NCI-H2171 treated with DMSO at 0.1 percent for 48 hours (cell line): ENCODE measurements around the gene SMYD1.

Experiments used
- DNase-seq: peaks from one replicate; lab custom pipeline; 2025; lab: John Stamatoyannopoulos, UW

Gene SMYD1

DNA sequence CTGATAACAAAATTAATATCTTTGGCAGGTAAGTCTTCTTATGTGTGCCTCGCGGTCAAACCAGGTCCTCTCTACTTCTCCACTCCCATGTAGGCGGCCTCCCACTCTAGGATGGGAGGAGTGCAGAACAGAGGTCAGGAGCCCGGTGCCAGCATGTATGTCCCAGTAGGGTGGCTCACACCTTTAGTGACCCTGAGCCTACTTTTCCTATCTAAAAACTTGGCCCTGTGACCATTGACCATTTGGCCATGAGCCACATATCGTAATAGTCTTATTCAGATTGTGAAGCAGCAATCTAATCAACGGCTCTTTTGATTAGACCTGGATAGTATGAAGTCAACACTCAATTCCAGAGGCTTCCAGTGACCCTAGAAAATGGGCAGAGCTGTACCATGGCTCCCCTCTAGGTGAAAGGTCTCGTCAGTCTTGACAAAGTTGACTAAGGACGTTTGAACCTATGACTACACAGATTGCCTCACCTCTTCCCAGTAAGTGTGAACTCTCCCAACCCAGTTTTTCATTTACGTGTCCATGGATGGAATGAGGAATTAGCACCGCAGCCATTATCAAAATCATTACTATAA is 77.4 kb downstream of the SMYD1 start:
- no peak for DNase-seq

DNA sequence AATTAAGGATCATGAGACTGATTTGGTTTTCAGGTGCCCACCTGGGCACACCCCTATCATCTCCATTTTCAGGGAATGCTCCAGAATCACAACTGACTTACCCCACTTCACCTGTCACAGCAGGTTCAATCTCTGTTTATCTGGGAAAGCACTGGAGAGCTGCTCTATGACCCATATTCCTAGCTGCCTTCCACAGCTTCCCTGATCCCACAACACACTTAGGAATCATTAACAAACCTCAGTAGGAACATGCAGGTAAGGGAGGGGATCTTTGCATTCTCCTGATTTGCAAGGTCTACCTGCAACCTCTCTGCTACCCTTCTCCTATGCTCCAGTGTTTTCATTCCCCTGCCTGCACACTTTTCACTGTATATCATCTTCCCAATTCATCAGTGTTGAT is 79.0 kb downstream of the SMYD1 start:
- no peak for DNase-seq

DNA sequence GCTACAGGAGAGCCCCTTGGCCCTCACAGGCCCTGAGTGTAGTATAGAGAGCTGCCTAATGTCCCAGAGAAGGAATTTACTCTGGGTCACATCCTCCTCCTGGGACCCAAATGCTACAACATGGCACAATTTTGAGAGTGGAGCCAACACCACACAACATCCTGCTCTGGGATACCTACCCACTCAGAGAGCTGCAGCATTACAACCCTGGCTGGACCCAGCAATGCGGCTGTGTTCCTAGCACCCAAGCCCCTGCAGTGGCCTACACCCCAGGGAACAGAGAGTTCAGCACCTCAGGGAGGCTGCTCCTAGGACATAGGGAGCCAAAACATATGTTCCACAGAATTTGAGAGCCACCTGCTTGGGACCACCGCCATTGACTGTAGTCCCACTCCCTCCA is 79.5 kb downstream of the SMYD1 start:
- no peak for DNase-seq

DNA sequence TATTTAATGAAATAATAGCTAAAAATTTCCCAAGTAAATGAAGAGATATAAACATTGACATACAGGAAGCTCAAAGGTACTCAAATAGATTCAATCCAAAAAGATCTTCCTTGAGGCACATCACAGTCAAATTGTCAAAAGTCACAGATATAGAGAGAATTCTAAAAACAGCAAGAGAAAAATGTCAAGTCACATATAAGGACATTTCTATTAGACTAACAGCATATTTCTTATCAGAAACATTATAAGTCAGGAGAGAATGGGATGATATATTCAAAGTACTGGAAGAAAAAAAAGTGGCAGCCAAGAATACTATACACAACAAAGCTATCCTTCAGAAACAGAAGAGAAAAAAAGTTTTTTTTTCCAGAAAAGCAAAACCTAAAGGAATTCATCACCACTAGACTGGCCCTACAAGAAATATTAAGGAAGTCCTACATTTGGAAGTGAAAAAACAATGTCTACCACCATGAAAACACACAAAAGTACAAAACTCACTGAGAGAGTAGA is 81.4 kb downstream of the SMYD1 start:
- no peak for DNase-seq

DNA sequence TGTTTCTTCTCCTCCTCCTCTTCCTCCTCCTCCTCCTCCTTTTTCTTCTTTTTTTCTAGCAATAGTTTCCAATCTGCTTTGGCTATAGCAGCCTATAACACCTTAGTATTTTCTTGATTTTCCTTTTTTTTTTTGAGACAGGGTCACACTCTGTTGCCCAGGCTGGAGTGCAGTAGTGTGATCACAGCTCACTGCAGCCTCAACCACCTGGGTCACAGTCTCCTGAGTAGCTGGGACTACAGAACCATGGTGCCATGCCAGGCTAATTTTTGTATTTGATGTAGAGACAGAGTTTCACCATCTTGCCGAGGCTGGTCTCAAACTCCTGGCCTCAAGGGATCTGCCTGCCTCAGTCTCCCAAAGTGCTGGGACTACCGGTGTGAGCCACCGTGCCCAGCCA is 91.9 kb downstream of the SMYD1 start:
- no peak for DNase-seq

DNA sequence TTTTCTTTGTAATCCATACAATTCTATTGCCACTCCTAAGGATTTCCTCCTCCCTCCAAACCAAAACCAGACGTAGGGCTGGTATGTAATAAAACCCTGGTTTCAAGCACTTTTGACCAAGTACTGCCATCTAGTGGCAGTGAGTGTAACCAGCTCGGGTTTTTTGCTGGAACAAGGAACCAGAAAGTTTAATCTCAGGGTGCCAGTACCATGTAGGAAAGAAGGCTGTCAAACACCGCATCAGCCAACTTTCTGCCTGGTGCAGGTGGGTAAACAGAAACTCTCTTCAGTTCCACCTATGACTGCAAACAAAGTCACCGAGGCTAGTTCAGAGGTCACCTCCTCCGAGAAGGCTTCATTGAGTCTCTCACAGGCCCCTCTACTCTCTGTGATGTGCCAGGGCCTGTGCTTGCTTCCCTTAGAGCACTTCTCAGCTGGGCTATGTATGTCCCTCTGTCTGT is 92.4 kb downstream of the SMYD1 start:
- peak; percentile 58 for DNase-seq

DNA sequence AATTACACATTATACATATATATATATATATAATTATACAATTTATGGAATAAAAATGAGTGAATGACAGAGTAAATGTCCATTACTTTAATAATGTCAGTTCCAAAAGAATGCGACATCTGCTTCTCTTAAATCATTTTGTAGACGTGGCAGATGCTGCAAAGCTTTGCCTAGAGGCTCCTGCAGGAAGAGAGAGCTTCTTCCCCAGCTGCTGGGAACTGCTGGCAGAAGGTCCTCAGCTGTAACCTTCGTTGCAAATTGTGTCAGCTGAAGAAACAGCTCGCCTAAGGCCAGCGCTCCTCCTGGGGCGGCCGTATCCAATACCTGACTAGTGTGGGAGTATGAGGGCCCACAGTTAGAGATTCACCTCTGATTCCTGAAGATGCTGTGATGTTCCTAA is 92.9 kb downstream of the SMYD1 start:
- DNase-seq = no peak

DNA sequence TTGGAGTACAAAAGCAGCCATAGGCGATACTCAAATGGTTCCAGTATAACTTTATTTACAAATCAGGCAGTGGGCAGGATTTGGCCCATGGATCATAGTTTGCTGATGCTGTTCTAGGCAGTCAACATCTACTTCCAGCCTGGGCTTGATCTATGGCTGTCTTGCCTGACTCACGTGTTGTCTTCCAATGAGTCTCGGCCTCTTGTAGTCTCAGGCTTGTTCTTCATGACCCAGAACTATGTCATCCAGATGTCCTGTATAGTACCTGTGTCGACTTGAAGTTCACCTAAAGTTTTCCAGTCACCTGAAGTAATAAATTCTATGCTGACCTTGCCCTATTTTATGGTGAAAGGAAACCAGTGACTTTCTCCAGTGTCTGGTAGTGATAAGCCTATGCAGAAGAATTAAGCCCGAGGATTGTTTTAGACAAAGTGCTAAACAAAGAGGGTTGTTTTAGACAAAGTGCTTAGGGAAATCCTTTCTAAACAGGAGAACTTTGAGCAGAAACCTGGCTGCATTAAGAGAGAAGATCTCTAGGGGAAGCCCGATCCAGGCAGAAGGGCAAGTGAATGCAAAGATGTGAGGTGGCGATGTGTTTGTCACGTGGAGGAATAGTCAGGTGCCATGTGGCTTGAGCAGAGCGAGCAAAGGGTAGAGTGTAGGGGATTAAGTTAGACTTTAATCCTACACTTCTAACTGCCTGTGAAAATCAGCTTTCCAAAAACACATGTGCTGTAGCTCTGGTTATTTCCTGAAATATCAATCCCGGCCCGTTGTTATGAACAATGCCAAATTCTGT is 94.0 kb downstream of the SMYD1 start:
- DNase-seq = no peak
